GM18519 (cell line): ENCODE measurements around the gene AR.

Experiments
- ATAC-seq: cut with Tn5 transposase; IDR thresholded peaks from one replicate; pipeline ENCODE4 v1.9.1; 2021; ENCODE audit warnings: mild to moderate bottlenecking, moderate library complexity; ENCODE audit not compliant: unreplicated experiment, low FRiP score

AR gene

GRCh38 chrX:67723580-67724351, 179.9 kb downstream of the AR start:
- ATAC-seq = no peak

- no peak for ATAC-seq
Observed at GRCh38 chrX:67724359-67725110, 180.7 kb downstream of the AR start.

GRCh38 chrX:67725471-67725870, 181.7 kb downstream of the AR start:
- ATAC-seq = no peak

- no peak for ATAC-seq
Observed at GRCh38 chrX:67726018-67726417, 182.2 kb downstream of the AR start.

- no peak for ATAC-seq
Observed at GRCh38 chrX:67727576-67727975, 183.8 kb downstream of the AR start.

GRCh38 chrX:67730296-67730695, 186.5 kb downstream of the AR start:
- ATAC-seq = no peak

- ATAC-seq = no peak
Observed at GRCh38 chrX:67731061-67731460, 187.2 kb downstream of the AR start.

- no peak for ATAC-seq
Observed at GRCh38 chrX:67732864-67733263, 189.0 kb downstream of the AR start.

- ATAC-seq = no peak
Observed at GRCh38 chrX:67734111-67734753, 190.4 kb downstream of the AR start.

GRCh38 chrX:67749536-67749935, 205.7 kb downstream of the AR start:
- ATAC-seq = no peak

- ATAC-seq = no peak
Observed at GRCh38 chrX:67750694-67751093, 206.9 kb downstream of the AR start.

GRCh38 chrX:67759018-67759417, 215.2 kb downstream of the AR start:
- ATAC-seq = no peak

GRCh38 chrX:67777148-67777547, 233.3 kb downstream of the AR start:
- no peak for ATAC-seq

GRCh38 chrX:67779099-67779498, 235.3 kb downstream of the AR start:
- ATAC-seq = no peak
